Osteoblast (primary cell): Measurements from ENCODE around the gene BAG1. TPM values are rescaled to one million over a fixed set of nuclear protein-coding genes. Genes with fewer than 3 reads are reported as not detected.

Experiments
- DNase-seq: peaks from one replicate; pipeline ENCODE4 v3.0.0; 2011; ENCODE audit warnings: low spot score, mixed read lengths; ENCODE audit not compliant: insufficient read length; ENCODE audit errors: missing footprints
- H2AFZ ChIP-seq: 2 replicates; pipeline ENCODE4 v1.6.0; 2011; ENCODE audit warnings: mild to moderate bottlenecking, low read length
- H3K27ac ChIP-seq: 2 replicates; pipeline ENCODE4 v1.5.1; 2011; ENCODE audit warnings: mild to moderate bottlenecking, low read depth, low read length, moderate library complexity
- H3K27me3 ChIP-seq: 2 replicates; pipeline ENCODE4 v1.6.0; 2012; ENCODE audit warnings: mild to moderate bottlenecking, control low read depth, inconsistent platforms, low read length, moderate library complexity; ENCODE audit not compliant: insufficient read depth
- H3K36me3 ChIP-seq: 2 replicates; pipeline ENCODE4 v1.5.1; 2011; ENCODE audit warnings: mild to moderate bottlenecking, low read length, control low read depth, moderate library complexity; ENCODE audit not compliant: insufficient read depth
- H3K4me1 ChIP-seq: 2 replicates; pipeline ENCODE4 v1.5.1; 2011; ENCODE audit warnings: mild to moderate bottlenecking, low read length, control low read depth, moderate library complexity; ENCODE audit not compliant: insufficient read depth
- H3K4me2 ChIP-seq: 2 replicates; pipeline ENCODE4 v1.6.0; 2011; ENCODE audit warnings: mild to moderate bottlenecking, low read length; ENCODE audit not compliant: insufficient read depth
- H3K4me3 ChIP-seq: fragments of 200-600 bp; sonication (generic); 3 replicates; pipeline ENCODE4 v1.5.1; 2012; ENCODE audit warnings: mild to moderate bottlenecking, low read length, inconsistent platforms; ENCODE audit not compliant: insufficient read depth
- H3K79me2 ChIP-seq: 2 replicates; pipeline ENCODE4 v1.6.0; 2012; ENCODE audit warnings: mild to moderate bottlenecking, low read length, control low read depth, inconsistent platforms; ENCODE audit not compliant: insufficient read depth
- H3K9me3 ChIP-seq: 2 replicates; pipeline ENCODE4 v1.5.1; 2011; ENCODE audit warnings: low read depth, low read length, control low read depth
- H4K20me1 ChIP-seq: 2 replicates; pipeline ENCODE4 v1.6.0; 2012; ENCODE audit warnings: mild to moderate bottlenecking, low read length, control low read depth; ENCODE audit not compliant: insufficient read depth
- total RNA-seq: library from RNA; depleted of rRNA; stranded (reverse); fragments of >200 nt; gene quantifications from 2 replicates; pipeline ENCODE4 v1.2.3, GENCODE V29; 2012
- TF ChIP-seq, protein P1 (sequence below): IDR thresholded peaks from 2 replicates; pipeline ENCODE4 v1.5.1; 2011; ENCODE audit warnings: mild to moderate bottlenecking, low read depth, low read length, moderate library complexity; ENCODE audit errors: extremely low read depth

The BAG1 gene
- total RNA-seq, 1 donor: 29.3 TPM

DNA sequence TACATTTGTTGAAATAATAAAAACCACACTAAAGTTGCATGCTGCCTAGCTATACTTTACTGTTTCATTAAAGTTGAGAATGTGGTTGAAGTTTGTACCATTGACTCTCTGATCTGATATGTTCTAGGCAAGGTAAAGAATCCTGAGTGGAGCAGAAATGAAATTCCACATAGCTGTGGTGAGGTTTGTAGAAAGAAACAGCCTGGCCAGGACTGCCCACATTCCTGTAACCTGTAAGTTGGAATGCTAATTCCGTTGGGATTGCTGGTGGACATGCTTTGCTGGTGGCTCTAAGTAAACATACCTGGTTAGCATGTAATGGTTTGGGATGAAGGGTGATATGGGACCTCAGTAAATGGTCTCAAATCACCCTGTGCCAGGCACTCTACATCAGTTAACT, 42.6 kb upstream of the BAG1 start:
- peaks cover 4% of the 10 kb centered on the region for H3K4me1 ChIP-seq
- peaks cover 94% of the 10 kb centered on the region for H3K36me3 ChIP-seq
- TF ChIP-seq, protein P1, sequence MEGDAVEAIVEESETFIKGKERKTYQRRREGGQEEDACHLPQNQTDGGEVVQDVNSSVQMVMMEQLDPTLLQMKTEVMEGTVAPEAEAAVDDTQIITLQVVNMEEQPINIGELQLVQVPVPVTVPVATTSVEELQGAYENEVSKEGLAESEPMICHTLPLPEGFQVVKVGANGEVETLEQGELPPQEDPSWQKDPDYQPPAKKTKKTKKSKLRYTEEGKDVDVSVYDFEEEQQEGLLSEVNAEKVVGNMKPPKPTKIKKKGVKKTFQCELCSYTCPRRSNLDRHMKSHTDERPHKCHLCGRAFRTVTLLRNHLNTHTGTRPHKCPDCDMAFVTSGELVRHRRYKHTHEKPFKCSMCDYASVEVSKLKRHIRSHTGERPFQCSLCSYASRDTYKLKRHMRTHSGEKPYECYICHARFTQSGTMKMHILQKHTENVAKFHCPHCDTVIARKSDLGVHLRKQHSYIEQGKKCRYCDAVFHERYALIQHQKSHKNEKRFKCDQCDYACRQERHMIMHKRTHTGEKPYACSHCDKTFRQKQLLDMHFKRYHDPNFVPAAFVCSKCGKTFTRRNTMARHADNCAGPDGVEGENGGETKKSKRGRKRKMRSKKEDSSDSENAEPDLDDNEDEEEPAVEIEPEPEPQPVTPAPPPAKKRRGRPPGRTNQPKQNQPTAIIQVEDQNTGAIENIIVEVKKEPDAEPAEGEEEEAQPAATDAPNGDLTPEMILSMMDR: no peak
- no peaks in the 10 kb centered on the region for H3K9me3 ChIP-seq
- H3K4me2 ChIP-seq: no peak overlapping the region
- H4K20me1 ChIP-seq: no peaks in the 10 kb centered on the region
- peaks cover 39% of the 10 kb centered on the region for H3K79me2 ChIP-seq
- no peaks in the 10 kb centered on the region for H3K27me3 ChIP-seq
- H2AFZ ChIP-seq: no peak overlapping the region
- H3K27ac ChIP-seq: no peak overlapping the region
- no peak for DNase-seq
- H3K4me3 ChIP-seq: no peak overlapping the region

DNA sequence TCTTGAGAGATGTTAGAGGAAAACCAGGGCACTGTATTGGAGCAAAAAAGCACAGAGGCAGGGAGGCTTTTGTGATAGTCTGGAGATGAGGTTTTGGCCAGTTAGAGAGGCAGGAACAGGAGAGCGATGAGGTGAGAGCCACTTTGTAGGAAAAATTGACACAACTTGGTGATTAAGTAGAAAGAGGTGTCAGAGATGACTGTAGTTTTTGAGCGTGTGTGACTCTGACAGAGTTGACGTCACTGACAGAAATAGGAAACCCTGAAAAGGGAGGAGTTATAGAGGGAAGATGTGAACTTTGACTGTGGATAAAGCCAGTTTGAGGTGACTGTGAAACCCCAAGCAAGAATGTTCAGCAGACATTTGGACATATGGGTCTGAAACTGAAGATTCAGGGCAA, 41.5 kb upstream of the BAG1 start:
- TF ChIP-seq, protein P1: no peak
- H3K79me2 ChIP-seq: peaks cover 41% of the 10 kb centered on the region
- H3K27me3 ChIP-seq: no peaks in the 10 kb centered on the region
- H3K27ac ChIP-seq: peak overlapping the region; percentile 6
- H2AFZ ChIP-seq: no peak overlapping the region
- no peaks in the 10 kb centered on the region for H3K9me3 ChIP-seq
- H3K4me1 ChIP-seq: no peaks in the 10 kb centered on the region
- no peaks in the 10 kb centered on the region for H4K20me1 ChIP-seq
- no peak for DNase-seq
- H3K4me2 ChIP-seq: no peak overlapping the region
- H3K36me3 ChIP-seq: peaks cover 94% of the 10 kb centered on the region
- no peak overlapping the region for H3K4me3 ChIP-seq

DNA sequence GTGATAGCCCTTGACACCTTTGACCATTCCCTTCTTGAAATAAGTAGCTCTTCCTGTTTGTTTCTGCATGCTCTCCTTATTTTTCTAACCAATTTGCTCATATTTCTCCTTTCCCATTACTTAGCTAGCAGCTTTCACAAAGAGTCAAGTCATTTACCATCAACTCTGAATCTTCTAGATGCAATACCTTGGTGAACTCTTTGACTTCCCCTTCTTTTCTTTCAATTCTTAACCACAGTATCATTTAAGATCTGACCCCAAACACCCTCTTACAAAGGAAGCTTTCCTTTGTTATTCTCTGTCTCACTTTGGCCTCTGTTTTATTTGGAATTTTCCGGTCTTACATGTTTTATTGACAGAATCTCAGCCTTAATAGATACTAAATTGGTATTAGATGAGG, 39.9 kb upstream of the BAG1 start:
- Histone ChIP-seq H4K20me1 (peaks cover 6% of the 10 kb centered on the region), H3K36me3 (peaks cover 93% of the 10 kb centered on the region), H3K4me1 (no peaks in the 10 kb centered on the region), H2AFZ (no peak overlapping the region), H3K79me2 (peaks cover 54% of the 10 kb centered on the region), H3K4me2 (no peak overlapping the region), H3K27me3 (no peaks in the 10 kb centered on the region), H3K4me3 (no peak overlapping the region), H3K9me3 (no peaks in the 10 kb centered on the region), H3K27ac (no peak overlapping the region)
- TF ChIP-seq, protein P1: no peak
- DNase-seq: no peak

- DNase-seq: no peak
- peaks cover 95% of the 10 kb centered on the region for H3K36me3 ChIP-seq
- peaks cover 78% of the 10 kb centered on the region for H3K79me2 ChIP-seq
These were observed 36.0 kb upstream of the BAG1 start for GRCh38 chr9:33300546-33300945.

More at GRCh38 chr9:33300546-33300945, 36.0 kb upstream of the BAG1 start:
- H4K20me1 ChIP-seq: peaks cover 10% of the 10 kb centered on the region
- H3K27me3 ChIP-seq: no peaks in the 10 kb centered on the region
- no peaks in the 10 kb centered on the region for H3K9me3 ChIP-seq
- no peak overlapping the region for H2AFZ ChIP-seq
- H3K4me1 ChIP-seq: no peaks in the 10 kb centered on the region
- H3K27ac ChIP-seq: no peak overlapping the region
- TF ChIP-seq, protein P1: no peak
- H3K4me2 ChIP-seq: no peak overlapping the region
- H3K4me3 ChIP-seq: no peak overlapping the region
